Upper lobe of left lung (tissue), 6 donors: Measurements from ENCODE around the gene OR1E1. TPM values are rescaled to one million over a fixed set of nuclear protein-coding genes. Genes with fewer than 3 reads are reported as not detected.
"Not testable (repeated sequence)": the region's sequence is repeated elsewhere in the genome, so short reads cannot be mapped to it uniquely, and the experiment has no call there.

Experiments used
- ATAC-seq, 2 donors: fragments of 200-7000 bp; cut with Tn5 transposase; one replicate each; pipeline ENCODE4 v1.9.1; 2022; ENCODE audit warnings: mild to moderate bottlenecking in 2 of 2, moderate library complexity in 2 of 2; ENCODE audit not compliant: low FRiP score in 2 of 2
- DNase-seq, 2 donors: peaks; one replicate each; pipeline ENCODE4 v3.0.0-alpha.2; 2019 to 2020
- H3K27ac ChIP-seq, 4 donors: fragments of 200-600 bp; sonication (generic); one replicate each; pipeline ENCODE4 v1.5.1; 2016 to 2019
- H3K27me3 ChIP-seq, 4 donors: fragments of 200-600 bp; sonication (generic); one replicate each; pipeline ENCODE4 v1.5.1; 2017 to 2019
- H3K36me3 ChIP-seq, 4 donors: fragments of 200-600 bp; sonication (generic); one replicate each; pipeline ENCODE4 v1.5.1; 2016 to 2019
- H3K4me1 ChIP-seq, 4 donors: fragments of 200-600 bp; sonication (generic); one replicate each; pipeline ENCODE4 v1.5.1; 2018 to 2019
- H3K4me3 ChIP-seq, 4 donors: fragments of 200-600 bp; sonication (generic); one replicate each; pipeline ENCODE4 v1.5.1; 2017 to 2019; ENCODE audit warnings: mild to moderate bottlenecking in 2 of 4, moderate library complexity in 1 of 4
- H3K9me3 ChIP-seq, 4 donors: fragments of 200-600 bp; sonication (generic); one replicate each; pipeline ENCODE4 v1.5.1; 2018 to 2019
- CTCF ChIP-seq, 6 experiments: fragments of 450-650 bp in 4 of 6; fragments of 200-600 bp in 2 of 6; sonication (generic) in 2 of 6; IDR thresholded peaks; one replicate each; pipeline ENCODE4 v1.5.1; 2016 to 2019; ENCODE audit warnings: antibody characterized with exemption in 6 of 6
- EP300 ChIP-seq, 4 donors: sonication (generic); formaldehyde crosslinking; IDR thresholded peaks; one replicate each; pipeline ENCODE4 v1.5.1; 2017; ENCODE audit warnings: antibody characterized with exemption in 4 of 4, control low read depth in 2 of 4
- POLR2A ChIP-seq, 4 donors: fragments of 450-650 bp; IDR thresholded peaks; one replicate each; pipeline ENCODE4 v1.5.1; 2016 to 2017; ENCODE audit warnings: antibody characterized with exemption in 4 of 4, mild to moderate bottlenecking in 2 of 4
- POLR2AphosphoS5 ChIP-seq, 2 donors: sonication (generic); formaldehyde crosslinking; IDR thresholded peaks; one replicate each; pipeline ENCODE4 v1.5.1; 2017; ENCODE audit warnings: antibody characterized with exemption in 2 of 2
- WGBS, 2 donors: methylation state at CpG; one replicate each; pipeline ENCODE4 v1.1.5; 2017 to 2018; 5-methylcytosine and 5-hydroxymethylcytosine counted together
- total RNA-seq, 6 donors: library from RNA; depleted of rRNA in 4 of 6; stranded (reverse); fragments of >200 nt in 4 of 6; gene quantifications; one replicate each; pipeline versions ENCODE4 v1.1.0 to v1.2.1, GENCODE V29; 2016 to 2021
- donor health status: DM: no; HTN: no; CAD: no; lungs with moderate emphysema.
- donor health status: DM: no; HTN: yes; CAD: no; lungs with severe emphysema.

The OR1E1 gene
- not detected for total RNA-seq

- Histone ChIP-seq H3K27ac (no peak within 1 kb of the TSS), H3K9me3 (no peaks in the 10 kb centered on the region), H3K36me3 (no peaks in the 10 kb centered on the region), H3K4me1 (no peaks in the 10 kb centered on the region), H3K4me3 (no peak within 1 kb of the TSS), H3K27me3 (no peaks in the 10 kb centered on the region)
- no peak for DNase-seq
- 79 to 87% methylated on average over 1 of the region's 1 CpG for WGBS, 2 donors
- TF ChIP-seq EP300 (IDR thresholded peaks at IDR 0.05), result no peak
- no peak for TF ChIP-seq CTCF (IDR thresholded peaks at IDR 0.05)
- TF ChIP-seq POLR2A (IDR thresholded peaks at IDR 0.05), result no peak
- ATAC-seq, result no peak
Measured at GRCh38 chr17:3398310-3398709, at the start of gene OR1E1. Gene OR1E1, minus strand, starts transcription at chr17:3398410. Its CDS starts 0 bp downstream, at chr17:3398410.

- no peaks in the 10 kb centered on the region for H3K27me3 ChIP-seq
- H3K9me3 ChIP-seq, result no peaks in the 10 kb centered on the region
- no peak overlapping the region for H3K4me3 ChIP-seq
- no peak overlapping the region for H3K27ac ChIP-seq
- ATAC-seq (no peak), DNase-seq (no peak)
- 49 to 50% methylated on average over 2 of the region's 2 CpGs for WGBS, 2 donors
- no peaks in the 10 kb centered on the region for H3K36me3 ChIP-seq
- H3K4me1 ChIP-seq, result no peaks in the 10 kb centered on the region
- TF ChIP-seq EP300 (IDR thresholded peaks at IDR 0.05), result no peak
- no peak for TF ChIP-seq POLR2A (IDR thresholded peaks at IDR 0.05)
- TF ChIP-seq POLR2AphosphoS5 (IDR thresholded peaks at IDR 0.05), result no peak
- no peak for TF ChIP-seq CTCF (IDR thresholded peaks at IDR 0.05)
Measured at GRCh38 chr17:3447625-3448024, 49.4 kb upstream of the OR1E1 start.

- no peak overlapping the region for H3K27ac ChIP-seq
- TF ChIP-seq CTCF (IDR thresholded peaks at IDR 0.05) (no peak), EP300 (IDR thresholded peaks at IDR 0.05) (no peak), POLR2A (IDR thresholded peaks at IDR 0.05) (no peak), POLR2AphosphoS5 (IDR thresholded peaks at IDR 0.05) (no peak)
- no peak for DNase-seq
- no peaks in the 10 kb centered on the region for H3K9me3 ChIP-seq
- 58 to 69% methylated on average over 2 of the region's 2 CpGs for WGBS, 2 donors
- no peaks in the 10 kb centered on the region for H3K27me3 ChIP-seq
- H3K4me1 ChIP-seq, result no peaks in the 10 kb centered on the region
- ATAC-seq, result no peak
- H3K4me3 ChIP-seq, result no peak overlapping the region
- no peaks in the 10 kb centered on the region for H3K36me3 ChIP-seq
Measured at GRCh38 chr17:3440451-3440850, 42.2 kb upstream of the OR1E1 start.

GRCh38 chr17:3438368-3438767, 40.2 kb upstream of the OR1E1 start:
- Histone ChIP-seq H3K36me3 (no peaks in the 10 kb centered on the region), H3K9me3 (no peaks in the 10 kb centered on the region), H3K4me1 (no peaks in the 10 kb centered on the region), H3K27me3 (no peaks in the 10 kb centered on the region), H3K27ac (no peak overlapping the region), H3K4me3 (no peak overlapping the region)
- TF ChIP-seq POLR2A (IDR thresholded peaks at IDR 0.05) (no peak), EP300 (IDR thresholded peaks at IDR 0.05) (no peak), POLR2AphosphoS5 (IDR thresholded peaks at IDR 0.05) (no peak), CTCF (IDR thresholded peaks at IDR 0.05) (no peak)
- DNase-seq (no peak), ATAC-seq (no peak)
- WGBS, 2 donors, result 67 to 70% methylated on average over 1 of the region's 1 CpG

GRCh38 chr17:3433741-3434140, 35.5 kb upstream of the OR1E1 start, which contains the start of gene OR1E2:
Gene OR1E2, minus strand, starts transcription at chr17:3433841. Its CDS starts 0 bp downstream, at chr17:3433841.
- Histone ChIP-seq H3K4me3 (no peak within 1 kb of the TSS), H3K27me3 (no peaks in the 10 kb centered on the region), H3K36me3 (no peaks in the 10 kb centered on the region), H3K27ac (no peak within 1 kb of the TSS), H3K4me1 (no peaks in the 10 kb centered on the region), H3K9me3 (peaks cover 0 to 3% (median 0%) of the 10 kb centered on the region in 4 donors)
- DNase-seq (no peak), ATAC-seq (no peak)
- TF ChIP-seq POLR2AphosphoS5 (IDR thresholded peaks at IDR 0.05) (no peak), CTCF (IDR thresholded peaks at IDR 0.05) (no peak), POLR2A (IDR thresholded peaks at IDR 0.05) (no peak), EP300 (IDR thresholded peaks at IDR 0.05) (no peak)
- WGBS, 2 donors, result 71 to 74% methylated on average over 3 of the region's 3 CpGs

- H3K9me3 ChIP-seq, H3K27ac ChIP-seq, H3K36me3 ChIP-seq, H3K4me1 ChIP-seq, H3K27me3 ChIP-seq, H3K4me3 ChIP-seq, DNase-seq: not testable (repeated sequence)
- 22 to 34% methylated on average over 7 of the region's 7 CpGs for WGBS, 2 donors
- peak; percentile 42 to 74 for ATAC-seq
Measured at GRCh38 chr17:3433215-3433614, 35.0 kb upstream of the OR1E1 start.
